Activated naive CD4-positive, alpha-beta T cell (primary cell): ENCODE results near the gene REL.
"Not testable (repeated sequence)": the region's sequence is repeated elsewhere in the genome, so short reads cannot be mapped to it uniquely, and the experiment has no call there.

Experiments used
- DNase-seq, 4 experiments: peaks; one replicate each; lab custom pipeline; 2025; lab: John Stamatoyannopoulos, UW

The REL gene

GRCh38 chr2:60881047-60881932, at the start of gene REL:
Gene REL (plus strand): TSS chr2:60881574. CDS start chr2:60881841, 267 bp downstream.
- peak; percentile 64 to 86 (median 72) for DNase-seq

GRCh38 chr2:60831921-60832320, 49.5 kb upstream of the REL start:
- DNase-seq, result no peak

GRCh38 chr2:60832621-60833020, 48.8 kb upstream of the REL start:
- DNase-seq, result no peak

GRCh38 chr2:60834270-60834717, 47.1 kb upstream of the REL start:
- no peak for DNase-seq

GRCh38 chr2:60836491-60836890, 44.9 kb upstream of the REL start:
- no peak for DNase-seq

- DNase-seq, result no peak
Observed at GRCh38 chr2:60837123-60837522, 44.3 kb upstream of the REL start.

- DNase-seq, result no peak
Observed at GRCh38 chr2:60838481-60838880, 42.9 kb upstream of the REL start.

GRCh38 chr2:60839126-60839813, 42.1 kb upstream of the REL start:
- no peak for DNase-seq

GRCh38 chr2:60840880-60841279, 40.5 kb upstream of the REL start:
- DNase-seq, result no peak

GRCh38 chr2:60843006-60843405, 38.4 kb upstream of the REL start:
- no peak for DNase-seq

- no peak for DNase-seq
Observed at GRCh38 chr2:60844105-60844504, 37.3 kb upstream of the REL start.

- DNase-seq, result no peak
Observed at GRCh38 chr2:60847854-60848253, 33.5 kb upstream of the REL start.

GRCh38 chr2:60849187-60849586, 32.2 kb upstream of the REL start:
- DNase-seq, result no peak

GRCh38 chr2:60852282-60852860, 29.0 kb upstream of the REL start:
- DNase-seq, result no peak

- DNase-seq, result no peak
Observed at GRCh38 chr2:60853531-60853930, 27.8 kb upstream of the REL start.

GRCh38 chr2:60855989-60856669, 25.2 kb upstream of the REL start:
- no peak for DNase-seq

- no peak for DNase-seq
Observed at GRCh38 chr2:60857056-60857455, 24.3 kb upstream of the REL start.

- DNase-seq, result no peak
Observed at GRCh38 chr2:60858897-60859311, 22.5 kb upstream of the REL start.

GRCh38 chr2:60861736-60862135, 19.6 kb upstream of the REL start:
- DNase-seq, result no peak

GRCh38 chr2:60862642-60863041, 18.7 kb upstream of the REL start:
- no peak for DNase-seq

GRCh38 chr2:60865361-60865760, 16.0 kb upstream of the REL start:
- not testable (repeated sequence) for DNase-seq

GRCh38 chr2:60867007-60867406, 14.4 kb upstream of the REL start:
- no peak for DNase-seq
